A549 (cell line): ENCODE measurements around the gene VAMP1. TPM values are rescaled to one million over a fixed set of nuclear protein-coding genes. Genes with fewer than 3 reads are reported as not detected.

ENCODE experiments used
- ATAC-seq, 2 experiments: fragments of 200-7000 bp in 1 of 2; fragments of >200 bp in 1 of 2; cut with Nextera tagmentation in 1 of 2; cut with Tn5 transposase in 1 of 2; 3 replicates each; pipeline versions ENCODE4 v1.8.0 to v1.9.1; 2018 to 2020; ENCODE audit warnings: mild to moderate bottlenecking in 1 of 2, moderate library complexity in 1 of 2
- CTCF ChIA-PET: fragments of 300-600 bp; sonication (Branson Sonifier 250); formaldehyde crosslinking; extraction: SDS; loops from one replicate; lab custom pipeline; 2021; ENCODE audit warnings: antibody characterized with exemption, inconsistent platforms; lab: Yijun Ruan, JAX
- POLR2A ChIA-PET: fragments of 350-600 bp; formaldehyde crosslinking; extraction: SDS; loops from one replicate; lab custom pipeline; 2021; ENCODE audit warnings: antibody characterized with exemption, inconsistent platforms; lab: Yijun Ruan, JAX
- DNase-seq, 2 experiments: peaks; one replicate each; pipeline versions ENCODE4 v3.0.0 to v3.0.0-alpha.2; 2011 to 2016; ENCODE audit warnings: low read depth in 1 of 2, low spot score in 1 of 2
- FAIRE-seq: peaks from 2 replicates; lab custom pipeline; 2011; peaks lifted over from hg19 to GRCh38; lab: Jason Lieb, UNC
- H3K27ac ChIP-seq, 2 experiments: fragments of >200 bp; sonication (Bioruptor Twin); formaldehyde crosslinking; 3 replicates each; pipeline ENCODE4 v1.5.1; 2016 to 2017
- H3K4me1 ChIP-seq: fragments of >200 bp; sonication (Bioruptor Twin); formaldehyde crosslinking; 3 replicates; pipeline ENCODE4 v1.6.1; 2016
- H3K4me2 ChIP-seq: fragments of >200 bp; sonication (Bioruptor Twin); formaldehyde crosslinking; 3 replicates; pipeline ENCODE4 v1.6.1; 2016
- H3K4me3 ChIP-seq: fragments of >200 bp; sonication (Bioruptor Twin); formaldehyde crosslinking; 3 replicates; pipeline ENCODE4 v1.5.1; 2016
- H3K9me3 ChIP-seq: fragments of >200 bp; sonication (Bioruptor Twin); formaldehyde crosslinking; 3 replicates; pipeline ENCODE4 v1.6.1; 2016
- BHLHE40 ChIP-seq: IDR thresholded peaks from 2 replicates; pipeline ENCODE4 v1.6.1; 2012; ENCODE audit warnings: low read depth, low read length, inconsistent platforms
- CEBPB ChIP-seq, 2 experiments: fragments of >200 bp in 1 of 2; sonication (Bioruptor Twin) in 1 of 2; formaldehyde crosslinking in 1 of 2; IDR thresholded peaks; 2 replicates each; pipeline ENCODE4 v1.6.1; 2012 to 2016
- CHD4 ChIP-seq: fragments of 200-600 bp; sonication (generic); IDR thresholded peaks from 2 replicates; pipeline ENCODE4 v1.6.1; 2016; ENCODE audit warnings: antibody characterized with exemption, mild to moderate bottlenecking, borderline replicate concordance
- FOSL2 ChIP-seq, 2 experiments: fragments of 450-650 bp in 1 of 2; fragments of >200 bp in 1 of 2; sonication (Bioruptor Twin) in 1 of 2; formaldehyde crosslinking; IDR thresholded peaks; 2 replicates each; pipeline versions ENCODE4 v1.5.0 to v1.6.1; 2016 to 2020; ENCODE audit warnings: mild to moderate bottlenecking in 1 of 2, moderate library complexity in 1 of 2
- HDAC2 ChIP-seq: fragments of 200-600 bp; sonication (generic); IDR thresholded peaks from 2 replicates; pipeline ENCODE4 v1.6.1; 2016
- JUN ChIP-seq, 2 experiments: fragments of >200 bp; sonication (Bioruptor Twin); formaldehyde crosslinking; IDR thresholded peaks; 2 replicates in 1 of 2; 3 replicates in 1 of 2; pipeline ENCODE4 v1.6.1; 2016 to 2017
- JUNB ChIP-seq: fragments of >200 bp; sonication (Bioruptor Twin); formaldehyde crosslinking; IDR thresholded peaks from 2 replicates; pipeline ENCODE4 v1.6.1; 2016
- KDM1A ChIP-seq: fragments of 200-600 bp; sonication (generic); IDR thresholded peaks from 2 replicates; pipeline ENCODE4 v1.6.1; 2016; ENCODE audit warnings: low read depth, mild to moderate bottlenecking
- KDM5A ChIP-seq: fragments of 200-600 bp; sonication (generic); IDR thresholded peaks from 2 replicates; pipeline ENCODE4 v1.6.1; 2016; ENCODE audit warnings: antibody characterized with exemption, mild to moderate bottlenecking
- NPAS2 ChIP-seq: fragments of 250-450 bp; sonication (Bioruptor Pico); IDR thresholded peaks from 2 replicates; pipeline ENCODE4 v1.8.0; 2022; ENCODE audit warnings: mild to moderate bottlenecking, moderate library complexity, borderline replicate concordance
- POLR2A ChIP-seq: IDR thresholded peaks from 2 replicates; pipeline ENCODE4 v1.6.1; 2012; ENCODE audit warnings: mild to moderate bottlenecking, low read length
- RCOR1 ChIP-seq: fragments of 150-350 bp; IDR thresholded peaks from 2 replicates; pipeline ENCODE4 v1.6.1; 2014; ENCODE audit warnings: antibody characterized with exemption, low read length, low read depth
- RFX5 ChIP-seq: fragments of 450-650 bp; IDR thresholded peaks from 2 replicates; pipeline ENCODE4 v1.7.1; 2014; ENCODE audit warnings: antibody characterized with exemption, mild to moderate bottlenecking, moderate library complexity
- TFCP2L1 ChIP-seq: fragments of 250-450 bp; sonication (Bioruptor Pico); IDR thresholded peaks from 2 replicates; pipeline ENCODE4 v1.5.0; 2021; ENCODE audit warnings: mild to moderate bottlenecking
- ZNF302 ChIP-seq: fragments of 250-450 bp; sonication (Bioruptor Pico); IDR thresholded peaks from 2 replicates; pipeline ENCODE4 v1.9.0; 2021; ENCODE audit warnings: inconsistent platforms, mild to moderate bottlenecking, moderate library complexity
- WGBS: methylation state at CpG from one replicate; pipeline ENCODE4 v1.1.6; 2017; ENCODE audit errors: missing lambda C conversion rate; 5-methylcytosine and 5-hydroxymethylcytosine counted together
- polyA plus RNA-seq, 4 experiments: library from polyadenylated mRNA; depleted of rRNA in 3 of 4; stranded (reverse); fragments of >200 nt; fragmentation: RNase III in 1 of 4; extraction: RNeasy Plus Mini Kit Qiagen cat#74134 plus additional on column Dnase treatment in 1 of 4; gene quantifications; 2 replicates in 3 of 4; 3 replicates in 1 of 4; pipeline ENCODE4 v1.2.3, GENCODE V29; 2011 to 2017
- TF ChIP-seq, protein P1 (sequence below): IDR thresholded peaks from 2 replicates; pipeline ENCODE4 v1.6.1; 2012
- TF ChIP-seq, protein P2 (sequence below): fragments of 450-650 bp; IDR thresholded peaks from 2 replicates; pipeline ENCODE4 v1.6.1; 2014; ENCODE audit warnings: antibody characterized with exemption
- TF ChIP-seq, protein P3 (sequence below): IDR thresholded peaks from 2 replicates; pipeline ENCODE4 v1.6.1; 2012; ENCODE audit warnings: low read depth, borderline replicate concordance
- TF ChIP-seq, protein P4 (sequence below): fragments of 150-350 bp; IDR thresholded peaks from 2 replicates; pipeline ENCODE4 v1.6.1; 2014; ENCODE audit warnings: low read depth, mild to moderate bottlenecking, low read length
- TF ChIP-seq, protein P5 (sequence below): fragments of 200-600 bp; sonication (generic); IDR thresholded peaks from 2 replicates; pipeline ENCODE4 v1.6.1; 2016; ENCODE audit warnings: antibody characterized with exemption, mild to moderate bottlenecking, moderate library complexity

Gene VAMP1
- polyA plus RNA-seq, 2 of the 4 experiments (the other 2 are of a cell fraction): 17.6 to 22.7 TPM

DNA sequence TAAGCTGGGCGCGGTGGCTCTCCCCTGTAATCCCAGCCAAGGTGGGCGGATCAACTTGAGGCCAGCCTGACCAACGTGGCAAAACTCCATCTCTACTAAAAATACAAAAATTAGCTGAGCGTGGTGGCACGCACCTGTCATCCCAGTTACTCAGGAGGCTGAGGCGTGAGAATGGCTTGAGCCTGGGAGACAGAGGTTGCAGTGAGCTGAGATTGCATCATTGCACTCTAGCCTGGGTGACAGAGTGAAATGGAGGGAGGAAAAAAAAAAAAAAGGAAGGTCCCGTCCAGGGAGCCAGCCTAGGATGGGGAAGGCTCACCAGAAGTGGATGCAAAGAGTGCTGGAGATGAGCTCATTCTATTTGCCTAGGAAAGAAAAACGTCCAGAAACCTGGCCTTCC, 27.6 kb downstream of the VAMP1 start:
- H3K4me1 ChIP-seq: no peaks in the 10 kb centered on the region
- ATAC-seq: no peak
- FAIRE-seq: no peak
- no peaks in the 10 kb centered on the region for H3K9me3 ChIP-seq
- TF ChIP-seq BHLHE40 (no peak), JUN (IDR thresholded peaks at IDR 0.05) (no peak), NPAS2 (CRISPR knock-in tag) (no peak), CHD4 (no peak), RCOR1 (no peak), TFCP2L1 (CRISPR knock-in tag) (no peak), RFX5 (no peak), FOSL2 (IDR thresholded peaks at IDR 0.05) (no peak), FOSL2 (CRISPR knock-in tag; IDR thresholded peaks at IDR 0.05) (no peak), CEBPB (IDR thresholded peaks at IDR 0.05) (no peak), POLR2A (no peak), JUNB (no peak), KDM5A (no peak), HDAC2 (no peak), ZNF302 (no peak), KDM1A (no peak)
- TF ChIP-seq, protein P1, sequence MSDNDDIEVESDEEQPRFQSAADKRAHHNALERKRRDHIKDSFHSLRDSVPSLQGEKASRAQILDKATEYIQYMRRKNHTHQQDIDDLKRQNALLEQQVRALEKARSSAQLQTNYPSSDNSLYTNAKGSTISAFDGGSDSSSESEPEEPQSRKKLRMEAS: no peak
- TF ChIP-seq, protein P2, sequence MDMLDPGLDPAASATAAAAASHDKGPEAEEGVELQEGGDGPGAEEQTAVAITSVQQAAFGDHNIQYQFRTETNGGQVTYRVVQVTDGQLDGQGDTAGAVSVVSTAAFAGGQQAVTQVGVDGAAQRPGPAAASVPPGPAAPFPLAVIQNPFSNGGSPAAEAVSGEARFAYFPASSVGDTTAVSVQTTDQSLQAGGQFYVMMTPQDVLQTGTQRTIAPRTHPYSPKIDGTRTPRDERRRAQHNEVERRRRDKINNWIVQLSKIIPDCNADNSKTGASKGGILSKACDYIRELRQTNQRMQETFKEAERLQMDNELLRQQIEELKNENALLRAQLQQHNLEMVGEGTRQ: no peak
- TF ChIP-seq, protein P3, sequence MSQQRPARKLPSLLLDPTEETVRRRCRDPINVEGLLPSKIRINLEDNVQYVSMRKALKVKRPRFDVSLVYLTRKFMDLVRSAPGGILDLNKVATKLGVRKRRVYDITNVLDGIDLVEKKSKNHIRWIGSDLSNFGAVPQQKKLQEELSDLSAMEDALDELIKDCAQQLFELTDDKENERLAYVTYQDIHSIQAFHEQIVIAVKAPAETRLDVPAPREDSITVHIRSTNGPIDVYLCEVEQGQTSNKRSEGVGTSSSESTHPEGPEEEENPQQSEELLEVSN: no peak
- TF ChIP-seq, protein P4, sequence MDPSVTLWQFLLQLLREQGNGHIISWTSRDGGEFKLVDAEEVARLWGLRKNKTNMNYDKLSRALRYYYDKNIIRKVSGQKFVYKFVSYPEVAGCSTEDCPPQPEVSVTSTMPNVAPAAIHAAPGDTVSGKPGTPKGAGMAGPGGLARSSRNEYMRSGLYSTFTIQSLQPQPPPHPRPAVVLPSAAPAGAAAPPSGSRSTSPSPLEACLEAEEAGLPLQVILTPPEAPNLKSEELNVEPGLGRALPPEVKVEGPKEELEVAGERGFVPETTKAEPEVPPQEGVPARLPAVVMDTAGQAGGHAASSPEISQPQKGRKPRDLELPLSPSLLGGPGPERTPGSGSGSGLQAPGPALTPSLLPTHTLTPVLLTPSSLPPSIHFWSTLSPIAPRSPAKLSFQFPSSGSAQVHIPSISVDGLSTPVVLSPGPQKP: no peak
- TF ChIP-seq, protein P5, sequence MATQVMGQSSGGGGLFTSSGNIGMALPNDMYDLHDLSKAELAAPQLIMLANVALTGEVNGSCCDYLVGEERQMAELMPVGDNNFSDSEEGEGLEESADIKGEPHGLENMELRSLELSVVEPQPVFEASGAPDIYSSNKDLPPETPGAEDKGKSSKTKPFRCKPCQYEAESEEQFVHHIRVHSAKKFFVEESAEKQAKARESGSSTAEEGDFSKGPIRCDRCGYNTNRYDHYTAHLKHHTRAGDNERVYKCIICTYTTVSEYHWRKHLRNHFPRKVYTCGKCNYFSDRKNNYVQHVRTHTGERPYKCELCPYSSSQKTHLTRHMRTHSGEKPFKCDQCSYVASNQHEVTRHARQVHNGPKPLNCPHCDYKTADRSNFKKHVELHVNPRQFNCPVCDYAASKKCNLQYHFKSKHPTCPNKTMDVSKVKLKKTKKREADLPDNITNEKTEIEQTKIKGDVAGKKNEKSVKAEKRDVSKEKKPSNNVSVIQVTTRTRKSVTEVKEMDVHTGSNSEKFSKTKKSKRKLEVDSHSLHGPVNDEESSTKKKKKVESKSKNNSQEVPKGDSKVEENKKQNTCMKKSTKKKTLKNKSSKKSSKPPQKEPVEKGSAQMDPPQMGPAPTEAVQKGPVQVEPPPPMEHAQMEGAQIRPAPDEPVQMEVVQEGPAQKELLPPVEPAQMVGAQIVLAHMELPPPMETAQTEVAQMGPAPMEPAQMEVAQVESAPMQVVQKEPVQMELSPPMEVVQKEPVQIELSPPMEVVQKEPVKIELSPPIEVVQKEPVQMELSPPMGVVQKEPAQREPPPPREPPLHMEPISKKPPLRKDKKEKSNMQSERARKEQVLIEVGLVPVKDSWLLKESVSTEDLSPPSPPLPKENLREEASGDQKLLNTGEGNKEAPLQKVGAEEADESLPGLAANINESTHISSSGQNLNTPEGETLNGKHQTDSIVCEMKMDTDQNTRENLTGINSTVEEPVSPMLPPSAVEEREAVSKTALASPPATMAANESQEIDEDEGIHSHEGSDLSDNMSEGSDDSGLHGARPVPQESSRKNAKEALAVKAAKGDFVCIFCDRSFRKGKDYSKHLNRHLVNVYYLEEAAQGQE: no peak
- H3K4me3 ChIP-seq: no peak overlapping the region
- no peak overlapping the region for H3K4me2 ChIP-seq
- 72% methylated on average over 9 of the region's 9 CpGs for WGBS
- H3K27ac ChIP-seq: peak overlapping the region in 1 of 2 experiments; percentile 24; a peak in 1 of 6 replicates
- POLR2A ChIA-PET: interaction anchor here (0.6 to 1.1 kb wide), 2 partner anchors 28 to 52 kb away, joined by 3 read pairs; partner anchors contain the start of gene VAMP1
- CTCF ChIA-PET: interaction anchor here (0.6 to 6.7 kb wide), 7 partner anchors 11 to 135 kb away, joined by 3 to 47 read pairs (median 4); no protein-coding TSS in a partner anchor
- DNase-seq: no peak

DNA sequence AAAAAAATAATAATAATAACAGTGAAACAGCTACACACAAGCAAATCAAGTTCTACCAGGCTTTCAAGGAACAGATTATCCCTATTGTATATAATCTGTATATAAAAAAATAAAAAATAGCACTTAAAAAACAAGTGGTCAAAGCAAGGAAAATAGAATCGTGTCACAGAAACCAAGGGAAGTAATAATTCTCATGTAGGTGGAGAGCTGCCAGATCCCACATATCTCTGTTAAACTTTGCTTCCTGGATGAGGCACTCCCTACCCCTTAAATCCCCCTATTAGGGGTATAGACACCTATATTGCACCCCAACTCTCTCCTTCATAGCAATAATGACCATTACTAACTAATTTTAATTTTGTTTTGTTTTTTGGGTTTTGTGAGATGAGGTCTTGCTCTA, 30.1 kb downstream of the VAMP1 start:
- no peak for TF ChIP-seq BHLHE40
- DNase-seq (no peak), FAIRE-seq (no peak), ATAC-seq (no peak)
- Histone ChIP-seq H3K27ac (no peak overlapping the region), H3K9me3 (no peaks in the 10 kb centered on the region), H3K4me3 (no peak overlapping the region), H3K4me1 (no peaks in the 10 kb centered on the region), H3K4me2 (no peak overlapping the region)
- ChIA-PET POLR2A (no interaction called here), CTCF (interaction anchor here (1.0 to 7.4 kb wide), 4 partner anchors 17 to 97 kb away, joined by 3 to 56 read pairs (median 10); no protein-coding TSS in a partner anchor)
- WGBS: 86% methylated on average over 1 of the region's 1 CpG
